IMR-90 (cell line): ENCODE data around the gene NEK2.

Source experiments
- BHLHE40 ChIP-seq: fragments of 150-350 bp; IDR thresholded peaks from 2 replicates; pipeline ENCODE4 v1.6.1; 2016; ENCODE audit warnings: mild to moderate bottlenecking, low read depth, low read length
- CEBPB ChIP-seq: IDR thresholded peaks from 2 replicates; pipeline ENCODE4 v1.6.1; 2012; ENCODE audit warnings: low read depth, low read length, improper control_type of control experiment
- CTCF ChIP-seq: conservative IDR thresholded peaks from 2 replicates; pipeline ENCODE4 v1.5.1; 2012; ENCODE audit warnings: mild to moderate bottlenecking, low read depth, low read length, improper control_type of control experiment
- ELK1 ChIP-seq: fragments of 150-350 bp; IDR thresholded peaks from 2 replicates; pipeline ENCODE4 v1.6.1; 2016; ENCODE audit warnings: low read depth, mild to moderate bottlenecking, low read length, moderate library complexity, borderline replicate concordance
- FOS ChIP-seq: fragments of 150-350 bp; IDR thresholded peaks from 2 replicates; pipeline ENCODE4 v1.6.1; 2016; ENCODE audit warnings: low read depth, low read length
- MAZ ChIP-seq: IDR thresholded peaks from 2 replicates; pipeline ENCODE4 v1.6.1; 2012; ENCODE audit warnings: low read depth, mild to moderate bottlenecking, low read length, improper control_type of control experiment, moderate library complexity, borderline replicate concordance
- NFE2L2 ChIP-seq: fragments of 150-350 bp; IDR thresholded peaks from 2 replicates; pipeline ENCODE4 v1.6.1; 2016; ENCODE audit warnings: low read depth, mild to moderate bottlenecking, low read length
- POLR2A ChIP-seq: IDR thresholded peaks from 2 replicates; pipeline ENCODE4 v1.6.1; 2012; ENCODE audit warnings: mild to moderate bottlenecking, low read depth, low read length
- RAD21 ChIP-seq: IDR thresholded peaks from 2 replicates; pipeline ENCODE4 v1.6.1; 2012; ENCODE audit warnings: low read length, improper control_type of control experiment
- RCOR1 ChIP-seq: IDR thresholded peaks from 2 replicates; pipeline ENCODE4 v1.6.1; 2012; ENCODE audit warnings: mild to moderate bottlenecking, low read length, improper control_type of control experiment; ENCODE audit not compliant: insufficient replicate concordance
- RFX5 ChIP-seq: IDR thresholded peaks from 2 replicates; pipeline ENCODE4 v1.8.0; 2012; ENCODE audit warnings: low read depth, mild to moderate bottlenecking, low read length, moderate library complexity
- SMC3 ChIP-seq: fragments of 150-350 bp; IDR thresholded peaks from 2 replicates; pipeline ENCODE4 v1.6.1; 2016; ENCODE audit warnings: low read depth, mild to moderate bottlenecking, antibody characterized with exemption, low read length, moderate library complexity
- USF2 ChIP-seq: fragments of 150-350 bp; IDR thresholded peaks from 2 replicates; pipeline ENCODE4 v1.6.1; 2017; ENCODE audit warnings: mild to moderate bottlenecking, antibody characterized with exemption, low read length, low read depth

GRCh38 chr1:211639475-211640300 is 35.7 kb downstream of the NEK2 start:
- TF ChIP-seq CTCF (no peak), FOS (peak; percentile 7; the same call in 1 of the 2 replicates), CEBPB (peak; percentile 21; the same call in 1 of the 2 replicates), RAD21 (no peak), BHLHE40 (no peak), MAZ (peak; percentile 16; the same call in 1 of the 2 replicates), RCOR1 (no peak), POLR2A (no peak), RFX5 (no peak), NFE2L2 (no peak), ELK1 (no peak), SMC3 (no peak), USF2 (no peak)
